ENCODE results near the gene MBTD1.

- TF ChIP-seq CTCF (IDR thresholded peaks at IDR 0.05) (no peak), EP300 (IDR thresholded peaks at IDR 0.05) (no peak), POLR2A (IDR thresholded peaks at IDR 0.05) (no peak)
Measured at GRCh38 chr17:51180486-51180885, 79.4 kb downstream of the MBTD1 start.
